GM20431 (cell line): ENCODE data around the gene CPLX3.

ENCODE experiments used
- in situ Hi-C: fragments of 300-500 bp; cut with MseI, MboI; formaldehyde crosslinking; loops from one replicate; pipeline ENCODE4 v1.15.0; 2020; ENCODE audit warnings: low sequenced_read_pairs; ENCODE audit not compliant: unreplicated experiment

CPLX3 gene

DNA sequence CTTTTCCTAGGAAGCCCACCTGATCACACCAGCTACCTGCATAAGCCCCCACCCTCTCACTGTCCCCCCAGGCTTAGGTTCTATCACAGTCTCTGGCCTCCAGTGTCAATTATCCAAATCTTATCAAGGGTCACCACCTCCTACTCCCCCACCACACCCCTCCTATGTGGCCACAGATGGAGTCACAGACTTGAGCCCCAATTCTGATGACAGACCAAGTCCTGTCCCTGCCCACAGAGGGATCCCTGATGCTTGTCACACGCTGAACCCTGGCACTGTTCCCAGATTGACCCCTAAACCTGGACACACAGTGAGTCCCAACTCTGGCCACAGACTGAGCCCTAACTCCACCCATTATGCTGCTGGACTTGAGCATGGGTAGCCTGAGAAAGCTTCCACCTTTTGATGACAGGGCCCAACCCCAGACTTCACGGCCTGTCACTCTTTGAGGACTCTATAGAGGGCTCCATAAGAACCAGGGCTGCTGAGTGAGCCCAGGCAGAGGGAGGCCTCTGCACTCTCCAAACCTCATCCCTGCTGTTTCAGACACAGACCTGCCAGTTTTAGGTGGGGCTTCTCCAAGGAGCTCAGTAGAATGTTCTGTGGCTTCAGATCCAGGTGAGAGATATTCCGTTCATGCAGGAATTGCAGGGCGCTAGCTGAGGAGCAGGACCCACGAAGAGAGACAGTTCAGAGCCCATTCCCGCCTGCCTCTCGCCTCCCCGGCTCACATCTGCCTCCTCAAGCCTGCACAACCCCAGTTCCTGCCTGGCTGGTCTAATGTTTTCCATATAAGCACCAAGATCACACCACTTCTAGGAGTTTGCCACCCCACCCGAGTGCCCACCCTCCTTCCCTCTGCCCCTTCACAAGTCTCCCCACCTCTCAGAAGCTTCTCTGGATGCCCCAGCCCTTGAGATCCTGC lies 14.7 kb downstream of the CPLX3 start:
- in situ Hi-C loops: loop anchor here (10.0 kb wide), 1 partner anchor 64 kb away; the partner anchor contains the start of gene FAM219B

DNA sequence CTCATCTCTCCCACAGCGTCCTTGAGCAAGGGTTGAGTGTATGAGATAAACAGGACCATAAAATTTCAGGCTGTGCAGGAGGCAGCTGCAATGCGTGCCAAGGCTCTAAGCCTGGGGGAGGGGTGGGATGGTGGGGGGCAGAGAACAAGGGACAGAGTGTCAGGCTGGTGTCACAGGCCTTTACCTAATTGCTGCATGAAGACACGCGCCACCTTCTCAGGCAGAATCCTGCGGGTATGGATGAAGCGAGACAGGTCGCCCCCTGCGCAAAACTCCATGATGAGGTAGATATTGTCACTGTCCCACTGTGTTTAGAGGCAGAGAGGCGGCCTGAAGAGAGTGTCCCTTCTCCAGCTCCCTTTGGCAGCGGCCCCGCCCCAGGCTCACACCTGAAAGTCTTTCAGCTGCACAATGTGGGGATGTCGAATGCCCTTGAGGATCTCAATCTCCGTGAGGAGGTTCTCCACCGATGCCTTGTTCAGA lies 15.5 kb downstream of the CPLX3 start:
- in situ Hi-C loops: loop anchor here (10.0 kb wide), 1 partner anchor 63 kb away; the partner anchor contains the start of gene FAM219B

DNA sequence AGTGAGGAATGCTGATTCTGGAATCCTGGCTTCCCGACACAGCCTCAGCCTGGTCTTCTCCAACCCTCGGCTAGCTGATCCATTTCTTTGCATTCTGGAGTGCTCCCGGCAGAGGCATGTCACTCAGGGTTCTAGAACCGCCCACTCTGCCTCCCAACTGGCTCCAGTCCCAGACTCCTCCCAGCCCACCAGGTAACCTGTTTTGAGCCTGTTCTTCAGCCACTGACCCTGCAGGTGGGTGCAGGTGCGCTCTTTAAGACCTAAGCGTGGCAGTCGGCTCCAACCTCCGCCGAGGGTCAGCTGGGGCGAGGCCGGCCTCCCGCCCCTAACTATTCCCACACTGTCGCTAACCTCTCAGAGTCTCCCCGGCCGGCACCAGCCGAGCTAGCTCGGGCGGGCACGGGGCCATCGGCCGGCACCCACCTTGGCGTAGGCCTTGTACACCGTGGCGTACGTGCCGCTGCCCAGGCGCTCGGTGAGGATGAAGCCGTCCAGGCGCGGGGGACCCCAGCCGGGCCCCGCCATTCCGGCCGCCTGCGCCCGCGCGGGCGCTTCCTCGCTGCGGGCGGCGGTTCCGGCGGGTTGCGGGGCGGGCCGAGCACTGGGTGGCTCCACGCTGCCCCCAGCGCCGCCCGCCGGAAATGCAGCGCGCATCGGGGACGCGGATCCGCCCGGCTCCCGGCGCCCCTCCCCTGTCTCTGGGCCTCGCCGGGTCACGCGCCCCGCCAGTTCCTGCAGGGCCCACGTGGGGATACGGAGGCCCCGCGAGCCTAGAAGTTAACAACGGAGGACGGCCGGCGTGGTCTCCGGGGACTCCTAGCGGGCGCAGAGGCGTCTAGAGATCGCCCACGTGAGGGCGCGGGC lies 16.4 kb downstream of the CPLX3 start, which contains the start of gene ULK3:
ULK3 (minus strand) TSS at position 576 of the 864 bp plus-strand sequence; CDS start at position 525, 51 bp downstream.
- in situ Hi-C loops: loop anchor here (10.0 kb wide), 1 partner anchor 62 kb away; the partner anchor contains the start of gene FAM219B

DNA sequence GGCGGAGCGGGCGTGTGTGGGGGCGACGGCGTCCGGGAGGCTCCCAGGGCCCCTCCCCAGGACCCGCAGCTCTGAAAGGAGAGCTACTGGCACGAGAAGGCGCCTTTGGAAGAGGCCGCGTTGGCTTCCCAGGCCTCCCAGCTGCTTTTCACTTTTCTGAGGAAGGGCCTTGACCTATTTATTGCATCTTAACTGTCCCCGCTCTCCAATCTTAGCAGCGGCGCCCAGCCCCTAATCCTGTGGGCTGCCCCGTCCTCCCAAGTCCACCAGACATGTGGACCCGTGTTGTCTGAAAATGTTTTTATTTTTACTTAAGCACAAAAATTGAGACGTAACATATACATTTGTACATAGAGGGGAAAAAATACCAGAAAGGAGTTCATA lies 17.0 kb downstream of the CPLX3 start:
- in situ Hi-C loops: loop anchor here (10.0 kb wide), 1 partner anchor 61 kb away; the partner anchor contains the start of gene FAM219B

DNA sequence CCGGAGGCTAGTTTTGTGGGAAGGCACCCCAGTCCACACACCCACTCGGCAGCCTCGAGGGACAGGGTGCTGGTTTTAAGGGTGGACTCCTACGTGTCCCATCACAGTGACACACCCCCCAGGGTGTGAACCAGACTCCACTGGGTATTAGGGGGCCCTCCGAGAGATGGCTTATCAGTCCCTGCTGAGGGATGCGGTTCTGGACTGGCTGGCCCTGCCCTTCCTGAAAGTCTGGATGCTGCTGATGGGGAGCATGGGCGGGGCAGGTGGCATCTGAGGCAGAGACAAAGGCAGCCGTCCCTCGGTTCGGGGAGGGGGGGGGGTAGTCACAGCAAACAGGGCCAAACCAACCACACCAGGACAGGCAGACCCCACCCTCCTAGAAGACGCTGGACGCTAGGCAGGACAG lies 17.5 kb downstream of the CPLX3 start:
- in situ Hi-C loops: loop anchor here (10.0 kb wide), 1 partner anchor 61 kb away; the partner anchor contains the start of gene FAM219B

DNA sequence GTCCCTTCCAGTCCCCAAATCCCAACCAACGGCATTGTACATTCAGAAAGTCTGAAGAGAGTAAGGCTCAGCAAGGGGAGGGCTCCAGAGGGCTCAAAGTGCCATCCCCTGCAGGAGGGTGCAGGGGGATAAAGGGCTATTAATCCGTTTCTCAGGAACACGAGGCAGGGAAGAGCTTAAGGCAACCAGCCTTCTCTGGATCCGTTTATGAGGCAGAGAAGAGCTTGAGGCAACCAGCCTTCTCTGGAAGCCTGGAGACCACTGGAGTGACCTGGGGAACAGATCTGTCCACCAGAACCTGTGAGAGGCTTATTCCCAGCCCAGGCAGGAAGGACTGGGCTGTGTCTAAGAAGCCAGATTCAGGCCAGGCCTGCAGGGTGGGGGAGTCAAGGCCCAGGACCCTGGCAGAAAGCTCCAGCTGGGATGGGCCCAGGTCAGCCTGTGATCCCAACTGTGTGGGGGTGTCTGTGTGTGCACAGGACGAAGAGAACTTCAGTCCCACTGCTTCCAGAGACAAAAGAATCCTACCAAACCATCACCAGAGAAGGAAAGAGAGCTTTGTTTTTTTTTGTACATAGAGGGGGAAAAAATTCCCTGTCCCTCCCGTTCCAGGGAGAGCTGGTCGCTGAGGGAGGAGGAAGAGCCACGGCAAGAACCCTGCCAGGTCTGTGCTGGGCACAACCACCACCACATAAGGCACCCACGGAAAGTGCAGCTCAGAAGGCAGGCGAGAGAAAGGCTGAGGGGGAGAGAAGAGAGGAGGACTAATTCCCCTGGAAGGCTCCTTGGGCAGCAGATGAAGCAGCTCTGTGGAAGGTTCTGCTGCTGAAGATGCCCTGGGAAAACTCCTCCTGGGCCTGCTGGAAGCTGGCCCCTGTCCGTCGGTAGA lies 18.1 kb downstream of the CPLX3 start:
- in situ Hi-C loops: loop anchor here (10.0 kb wide), 1 partner anchor 60 kb away; the partner anchor contains the start of gene FAM219B

DNA sequence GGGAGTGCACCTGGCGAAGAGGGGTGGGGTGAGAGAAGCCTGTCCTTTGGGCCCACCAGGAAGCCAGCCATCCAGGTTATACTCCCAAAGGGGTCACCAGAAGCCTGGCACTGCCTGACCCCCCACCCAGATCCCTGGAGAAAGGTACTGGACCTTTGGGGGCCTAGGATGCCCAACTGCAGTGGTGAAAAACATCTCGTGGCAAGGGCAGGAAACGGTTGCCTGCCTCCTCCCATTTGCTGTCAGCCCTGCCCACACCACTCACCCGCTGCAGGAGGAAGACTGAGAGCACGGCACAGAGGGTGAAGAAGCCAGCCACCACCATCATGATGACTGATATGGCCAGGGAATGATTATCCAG lies 18.8 kb downstream of the CPLX3 start:
- in situ Hi-C loops: loop anchor here (10.0 kb wide), 1 partner anchor 60 kb away; the partner anchor contains the start of gene FAM219B

DNA sequence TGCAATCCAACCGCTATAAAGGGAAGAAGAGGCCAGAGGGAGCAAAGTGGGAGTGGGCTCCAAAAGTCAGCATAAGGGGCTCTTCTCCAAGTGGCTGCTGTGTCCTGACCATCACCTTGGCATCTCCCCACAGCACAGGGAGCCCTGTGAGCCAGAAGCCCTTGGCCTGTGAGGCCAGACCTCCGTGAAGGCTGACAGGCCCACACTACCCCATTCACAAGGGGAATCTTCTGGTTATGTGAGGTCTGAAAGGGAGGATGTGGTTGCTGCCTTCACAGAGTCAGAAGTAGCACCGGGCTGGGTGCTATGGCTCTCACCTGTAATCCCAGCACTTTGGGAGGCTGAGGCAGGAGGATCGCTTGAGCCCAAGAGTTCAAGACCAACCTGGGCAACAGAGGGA lies 19.2 kb downstream of the CPLX3 start:
- in situ Hi-C loops: loop anchor here (10.0 kb wide), 1 partner anchor 59 kb away; the partner anchor contains the start of gene FAM219B

DNA sequence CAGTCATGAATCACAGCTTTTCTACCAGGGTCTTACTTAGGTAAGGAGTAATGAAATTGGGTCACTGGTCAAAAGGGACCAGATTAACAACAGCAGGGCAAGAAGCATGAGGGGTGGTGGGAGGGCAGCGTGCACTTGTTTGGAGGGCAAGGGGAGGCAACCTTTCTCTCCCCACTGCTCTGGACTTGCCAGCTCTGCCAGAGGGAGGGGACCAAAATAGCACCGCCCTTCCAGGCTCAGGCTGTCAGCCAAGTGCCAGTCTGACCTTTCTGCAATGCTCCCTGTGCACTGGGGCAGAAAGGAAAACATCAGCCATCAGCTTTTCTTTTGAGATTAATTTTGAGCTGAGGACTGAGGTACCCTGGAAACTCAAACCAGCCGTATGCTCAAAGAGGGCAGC lies 21.0 kb downstream of the CPLX3 start:
- in situ Hi-C loops: loop anchor here (10.0 kb wide), 1 partner anchor 57 kb away; the partner anchor contains the start of gene FAM219B

DNA sequence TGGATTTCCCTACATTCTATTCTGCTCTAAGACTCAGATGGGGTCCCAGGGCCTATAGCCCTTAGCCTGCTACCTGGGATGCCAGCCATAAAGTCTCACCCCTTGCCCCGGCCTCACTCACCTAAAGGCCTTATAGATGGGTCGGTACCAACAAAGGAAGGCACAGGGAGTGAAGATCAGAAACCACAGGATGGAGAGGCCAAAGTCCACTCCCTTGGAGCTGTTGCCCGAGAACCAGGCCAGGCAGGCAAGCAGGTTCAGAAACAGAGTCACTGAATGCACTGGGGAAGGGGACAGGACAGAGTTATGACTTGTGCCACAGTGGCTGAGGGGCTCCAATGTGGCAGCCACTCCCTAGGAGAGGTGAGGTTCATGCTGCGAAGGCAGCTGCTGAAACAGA lies 24.0 kb downstream of the CPLX3 start:
- in situ Hi-C loops: no loop called here

DNA sequence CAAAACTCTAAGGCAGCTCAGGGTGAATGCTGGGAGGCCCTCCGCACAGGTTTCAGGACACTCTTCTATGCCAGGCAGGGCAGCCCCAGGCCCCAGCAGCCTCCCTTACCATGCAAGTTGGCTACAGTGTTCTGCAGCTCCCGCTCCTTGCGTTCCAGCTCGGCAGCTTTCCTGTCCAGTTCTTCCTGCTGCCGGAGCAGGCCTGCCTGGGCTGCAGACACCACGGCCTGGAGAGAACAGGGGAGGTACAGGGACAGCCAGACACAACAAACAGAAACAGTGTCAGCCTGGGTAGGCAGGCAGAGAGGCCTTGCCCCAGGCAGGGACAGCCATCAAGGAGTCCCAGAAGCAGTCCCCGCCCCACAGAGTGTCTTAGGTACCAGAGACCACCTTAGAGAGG lies 25.5 kb downstream of the CPLX3 start:
- in situ Hi-C loops: no loop called here

DNA sequence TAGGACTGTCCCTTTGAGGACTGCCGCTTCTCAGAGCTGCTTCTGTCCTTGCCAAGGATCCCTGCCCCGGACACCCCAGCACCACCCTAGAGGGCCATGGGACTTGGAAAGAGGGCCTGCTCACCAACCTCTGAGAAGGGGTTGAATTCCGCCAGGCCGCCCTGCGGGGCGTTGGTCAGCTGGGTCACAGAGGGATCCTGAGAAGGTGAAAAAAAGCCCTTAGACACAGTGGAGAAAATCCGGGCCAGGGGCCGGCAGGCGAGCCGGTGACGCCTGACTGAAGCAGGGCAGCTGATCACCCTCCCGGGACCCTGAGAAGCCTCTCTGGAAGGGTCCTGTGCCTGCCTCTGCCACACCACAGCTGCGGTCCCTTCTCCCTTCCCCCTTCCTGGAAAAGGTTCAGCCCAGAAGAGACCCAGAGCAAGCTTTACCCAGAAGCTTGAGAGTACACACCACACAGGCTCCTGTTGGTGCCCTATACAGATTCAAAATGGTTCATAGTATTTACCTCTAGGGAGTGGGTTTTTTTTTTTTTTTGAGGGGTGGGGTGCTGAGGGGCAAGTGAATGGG lies 28.1 kb downstream of the CPLX3 start:
- in situ Hi-C loops: no loop called here

DNA sequence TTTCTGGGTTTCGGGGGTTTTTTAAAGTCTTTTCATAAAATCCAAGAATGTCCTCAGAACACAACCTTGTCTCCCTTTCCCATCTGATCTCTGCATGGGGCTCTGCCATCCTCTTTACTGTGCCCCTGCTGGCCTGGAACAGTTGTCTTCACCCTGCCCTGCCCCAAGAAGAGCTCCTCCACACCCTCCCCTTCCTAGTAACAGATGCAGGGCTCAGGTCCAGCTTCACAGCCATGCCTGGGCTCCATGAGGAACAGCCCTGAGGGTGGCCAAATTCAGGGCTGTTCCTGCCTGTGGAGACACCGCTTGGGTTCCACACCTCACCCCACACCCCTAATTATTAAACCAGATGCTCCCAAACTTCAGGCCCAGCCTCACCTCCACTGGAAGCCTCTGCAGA lies 29.4 kb downstream of the CPLX3 start:
- in situ Hi-C loops: no loop called here

DNA sequence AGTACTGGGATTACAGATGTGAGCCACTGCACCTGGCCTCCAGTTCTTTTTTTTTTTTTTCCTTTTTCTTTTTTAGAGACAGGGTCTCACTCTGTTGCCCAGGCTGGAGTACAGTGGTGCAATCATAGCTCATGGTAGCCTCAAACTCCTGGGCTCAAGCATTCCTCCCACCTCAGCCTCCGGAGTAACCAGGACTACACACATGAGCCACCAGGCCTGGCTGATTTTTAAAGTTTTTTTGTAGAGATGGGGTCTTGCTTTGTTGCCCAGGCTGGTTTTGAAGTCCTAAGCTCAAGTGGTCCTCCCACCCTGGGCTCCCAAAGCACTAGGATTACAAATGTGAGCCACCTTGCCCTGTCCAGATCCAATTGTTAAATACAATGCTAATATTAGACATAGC lies 30.1 kb downstream of the CPLX3 start:
- in situ Hi-C loops: no loop called here

DNA sequence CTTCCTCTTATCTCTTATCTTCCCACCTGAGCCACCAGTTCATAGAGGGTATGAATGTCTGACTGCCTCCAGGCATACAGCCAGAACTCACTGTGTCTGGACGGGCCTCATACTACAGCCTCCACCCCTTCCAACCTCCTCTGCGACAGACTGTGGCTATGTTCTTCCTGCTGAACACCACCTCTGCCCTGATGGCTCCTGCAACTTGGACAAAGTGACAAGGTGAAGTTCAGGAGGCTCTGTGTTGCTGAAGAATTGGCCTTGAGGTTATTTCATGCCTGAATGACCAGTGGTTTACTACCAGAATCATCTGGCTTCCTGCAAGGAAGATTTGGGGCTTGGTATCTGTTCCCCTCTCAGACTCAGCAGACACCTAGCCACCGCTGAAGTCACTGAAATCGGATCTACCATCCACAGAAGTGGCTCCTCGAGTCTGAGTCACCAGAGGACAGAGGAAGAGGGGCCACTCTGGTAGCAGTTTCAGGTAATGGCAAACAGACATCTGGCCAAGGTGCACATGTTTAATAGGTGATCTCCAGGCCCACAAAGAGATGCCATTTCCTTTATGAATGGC lies 30.7 kb downstream of the CPLX3 start:
- in situ Hi-C loops: no loop called here

DNA sequence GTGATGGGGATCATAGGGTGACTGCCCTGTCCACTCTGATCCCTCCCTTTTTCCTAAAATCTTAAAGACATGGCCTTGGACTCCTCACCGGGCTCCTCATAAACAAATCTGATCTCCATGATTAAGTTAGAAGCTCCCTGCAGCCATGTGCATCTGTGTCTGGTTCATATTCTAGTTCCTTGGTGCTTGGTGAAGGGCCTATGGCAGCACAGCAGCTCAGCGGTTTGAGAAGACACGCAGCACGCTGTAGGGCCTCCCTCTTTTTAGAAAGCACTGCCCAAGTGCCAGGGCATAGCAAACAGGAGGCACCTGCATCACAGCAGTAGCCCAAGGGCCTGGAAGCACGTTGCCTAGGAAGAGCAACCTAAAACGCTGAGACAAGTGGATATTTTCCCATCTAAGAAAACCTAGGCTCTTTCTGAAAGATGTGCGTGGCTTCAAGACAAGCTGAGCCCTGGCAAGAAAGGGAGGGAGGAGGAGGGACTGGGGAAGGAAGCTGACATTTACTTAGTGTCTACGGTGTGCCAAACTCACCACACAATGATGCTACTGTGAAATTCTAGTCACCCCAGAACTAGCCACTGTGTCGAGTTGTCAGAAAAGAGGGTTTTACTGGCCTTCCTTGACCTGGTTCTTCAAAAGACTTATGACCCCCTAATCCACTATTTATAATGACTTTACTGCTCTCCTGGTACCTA lies 31.4 kb downstream of the CPLX3 start:
- in situ Hi-C loops: no loop called here

DNA sequence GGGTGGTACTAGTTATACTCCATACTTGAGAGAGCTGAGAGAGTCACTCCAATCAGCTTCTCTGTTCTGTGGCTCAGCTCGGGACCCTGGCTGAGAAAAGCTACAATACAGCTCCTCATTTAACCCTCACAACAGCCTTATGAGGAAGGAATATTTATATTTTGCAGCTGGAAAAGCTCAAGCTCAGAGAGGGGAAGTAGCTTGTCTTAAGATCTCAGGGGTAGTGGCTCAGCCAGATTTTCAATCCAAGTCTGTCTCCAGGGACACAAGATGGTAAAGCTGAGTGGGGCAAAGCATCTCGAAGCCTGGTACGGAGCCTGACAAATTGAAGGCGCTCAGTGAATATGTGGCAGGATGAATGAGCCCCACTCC lies 31.9 kb downstream of the CPLX3 start:
- in situ Hi-C loops: no loop called here
